GM19455 (cell line): ENCODE data around the gene GADD45G.

Experiments used
- ATAC-seq: cut with Tn5 transposase; IDR thresholded peaks from one replicate; pipeline ENCODE4 v1.9.1; 2021; ENCODE audit not compliant: unreplicated experiment

Gene GADD45G

GRCh38 chr9:89592213-89592815, 12.5 kb upstream of the GADD45G start:
- no peak for ATAC-seq

DNA sequence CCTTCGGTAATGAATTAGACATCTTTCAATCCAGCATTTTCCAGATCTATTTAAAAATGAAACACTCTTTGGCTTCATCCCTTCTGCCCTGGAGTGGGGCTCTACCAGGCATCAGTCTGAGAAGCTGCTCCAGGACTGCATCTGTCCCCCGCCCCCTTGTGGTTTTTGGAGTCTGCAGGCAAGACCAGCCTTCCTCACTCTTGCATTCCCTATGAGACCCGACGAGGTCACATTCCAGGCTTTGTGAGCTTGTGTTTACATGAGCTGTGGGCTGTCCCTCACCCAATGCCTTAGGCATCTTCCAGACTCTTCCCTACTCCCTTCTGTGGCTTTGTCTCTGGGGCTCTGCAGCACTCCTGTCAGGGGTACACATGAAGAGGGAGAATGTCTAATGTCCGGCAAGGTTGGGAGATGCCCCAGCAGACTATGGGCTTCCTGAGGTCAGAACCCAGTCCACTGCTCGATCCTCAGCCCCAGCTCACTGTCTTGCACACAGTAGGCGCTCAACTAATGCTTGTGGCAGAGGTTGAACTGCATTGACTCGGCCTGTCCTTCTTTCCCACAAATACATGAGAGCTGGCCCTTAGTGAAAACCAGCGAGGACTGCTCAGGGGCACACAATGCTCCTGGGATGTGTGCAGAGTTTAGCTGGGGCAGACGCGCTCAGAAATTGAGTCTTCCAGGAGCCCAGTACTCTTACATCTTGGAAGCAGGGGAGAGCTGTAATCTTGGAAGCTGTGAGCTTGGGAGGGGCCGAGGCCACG, 11.7 kb upstream of the GADD45G start:
- ATAC-seq = no peak

- no peak for ATAC-seq
Observed at GRCh38 chr9:89593727-89594427, 10.9 kb upstream of the GADD45G start.

DNA sequence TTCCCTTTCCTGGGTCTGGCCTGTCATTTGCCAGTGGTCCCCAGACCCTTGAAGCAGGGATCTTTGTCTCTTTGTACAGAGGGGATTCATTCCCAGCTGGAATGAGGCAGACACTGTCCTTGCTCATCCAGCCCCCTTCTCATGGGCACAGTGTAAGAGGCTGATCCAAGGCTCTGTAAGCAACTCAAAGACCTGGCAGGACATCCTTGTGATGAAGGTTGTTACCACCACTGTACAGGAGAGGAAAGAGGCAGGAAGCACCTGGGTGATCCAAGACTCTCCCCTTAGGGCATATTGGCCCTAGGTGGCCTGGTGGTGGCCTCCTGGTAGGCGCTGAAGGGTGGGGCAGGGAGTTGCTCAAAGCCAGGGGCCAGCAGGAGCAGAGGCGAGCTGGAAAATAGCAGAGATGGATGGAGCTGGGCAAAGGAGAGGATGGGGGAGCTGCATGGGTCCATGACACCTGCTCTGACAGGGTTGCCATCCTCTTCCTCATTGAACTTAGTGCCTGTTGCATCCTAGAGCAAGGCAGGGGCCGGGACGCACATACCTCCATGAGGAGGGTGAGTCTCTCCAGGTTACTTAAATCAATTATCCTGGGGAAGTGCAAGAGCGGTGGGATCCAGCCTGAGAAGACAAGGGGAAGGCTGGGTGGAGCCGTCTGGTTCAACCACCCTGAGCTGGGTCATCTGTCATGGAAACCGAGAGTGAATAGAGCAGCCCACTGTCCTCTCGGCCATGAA, 9.8 kb upstream of the GADD45G start:
- no peak for ATAC-seq

GRCh38 chr9:89595646-89596045, 9.2 kb upstream of the GADD45G start:
- ATAC-seq = no peak

DNA sequence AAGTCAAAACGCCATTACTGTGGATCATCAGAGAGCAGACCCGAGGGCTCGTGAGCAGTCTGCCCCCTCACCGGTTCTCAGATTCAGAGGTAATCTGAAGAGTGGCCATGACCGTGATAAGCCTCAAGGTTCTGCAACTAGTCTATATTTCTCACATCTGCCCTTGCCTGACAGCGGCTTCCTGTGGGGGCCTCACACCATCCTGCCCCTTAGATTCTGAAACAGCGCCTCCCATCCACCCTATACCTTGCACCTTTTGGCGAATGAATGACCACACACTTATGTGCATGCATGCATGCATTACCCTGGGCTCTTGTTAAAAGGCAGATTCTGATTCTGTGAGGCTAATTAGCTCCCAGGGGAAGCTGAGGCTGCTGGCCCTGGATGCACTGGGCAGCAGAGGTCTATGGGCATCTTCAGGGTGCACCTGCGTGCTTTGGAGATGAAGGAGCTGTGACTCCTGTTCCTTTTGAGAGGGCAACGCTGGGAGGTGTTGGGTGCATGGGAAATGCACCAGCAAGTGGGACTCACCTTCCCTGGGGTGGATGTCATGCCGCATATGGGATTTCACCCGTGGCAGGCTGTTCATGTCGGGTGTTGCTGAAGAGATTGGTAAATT, 7.8 kb upstream of the GADD45G start:
- no peak for ATAC-seq

- no peak for ATAC-seq
Observed at GRCh38 chr9:89597711-89598362, 7.0 kb upstream of the GADD45G start.

DNA sequence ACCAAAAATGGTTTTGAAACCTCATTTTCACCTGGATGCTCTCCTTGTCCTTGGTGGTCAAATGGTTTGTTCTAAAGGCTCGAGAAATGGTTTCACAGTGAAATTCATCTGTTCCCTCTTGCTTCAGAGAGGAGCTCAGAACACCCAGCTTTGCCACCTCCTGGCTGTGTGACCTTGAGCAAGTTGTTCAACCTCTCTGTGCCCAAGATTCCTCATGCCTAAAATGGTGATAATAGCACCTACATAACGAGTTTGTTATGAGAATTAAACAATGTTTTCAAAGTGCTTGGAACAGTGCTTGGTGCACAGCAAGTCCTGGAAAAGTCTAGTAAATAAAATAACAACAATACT, 6.5 kb upstream of the GADD45G start:
- ATAC-seq = no peak

DNA sequence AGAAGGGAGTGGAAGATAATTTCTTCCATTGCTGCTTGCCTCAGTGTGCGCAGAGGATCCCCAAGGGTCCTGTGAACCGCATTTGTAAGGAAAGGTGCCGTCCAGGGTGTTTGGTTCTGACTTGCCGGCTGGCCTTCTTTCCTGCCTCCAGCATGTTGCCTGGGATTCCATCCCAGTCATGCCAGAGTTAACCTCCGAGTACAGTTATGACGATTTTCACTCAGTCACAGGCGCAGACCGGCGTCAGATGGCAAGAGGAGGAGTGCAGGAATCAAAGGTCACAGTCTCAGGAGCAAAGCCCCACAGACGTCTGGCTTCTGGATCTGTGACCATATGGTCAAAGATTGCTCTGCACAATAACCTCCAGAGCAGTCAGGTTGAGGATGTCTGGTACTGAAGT, 5.9 kb upstream of the GADD45G start:
- ATAC-seq = no peak

GRCh38 chr9:89600831-89601230, 4.0 kb upstream of the GADD45G start:
- no peak for ATAC-seq

DNA sequence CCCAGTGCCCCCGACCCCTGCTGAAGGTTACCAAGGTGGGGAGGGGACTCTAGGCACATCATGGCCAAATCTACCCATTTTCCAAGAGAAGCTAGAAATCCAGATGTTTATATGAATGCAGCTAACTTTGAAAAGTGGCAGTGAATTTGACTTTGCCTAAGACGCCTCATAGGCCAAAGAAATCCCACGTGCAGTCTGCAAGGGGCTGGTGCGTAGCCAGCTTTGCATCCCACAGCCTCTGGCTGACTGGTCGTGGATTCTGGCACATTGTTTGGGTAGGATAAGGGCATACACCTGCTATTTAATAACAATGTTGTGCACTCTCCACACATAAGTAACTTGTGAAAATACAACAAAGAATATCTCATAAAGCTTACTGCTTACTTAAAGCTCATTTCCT, 3.5 kb upstream of the GADD45G start:
- ATAC-seq = no peak

- ATAC-seq = no peak
Observed at GRCh38 chr9:89601856-89602562, 2.8 kb upstream of the GADD45G start.

DNA sequence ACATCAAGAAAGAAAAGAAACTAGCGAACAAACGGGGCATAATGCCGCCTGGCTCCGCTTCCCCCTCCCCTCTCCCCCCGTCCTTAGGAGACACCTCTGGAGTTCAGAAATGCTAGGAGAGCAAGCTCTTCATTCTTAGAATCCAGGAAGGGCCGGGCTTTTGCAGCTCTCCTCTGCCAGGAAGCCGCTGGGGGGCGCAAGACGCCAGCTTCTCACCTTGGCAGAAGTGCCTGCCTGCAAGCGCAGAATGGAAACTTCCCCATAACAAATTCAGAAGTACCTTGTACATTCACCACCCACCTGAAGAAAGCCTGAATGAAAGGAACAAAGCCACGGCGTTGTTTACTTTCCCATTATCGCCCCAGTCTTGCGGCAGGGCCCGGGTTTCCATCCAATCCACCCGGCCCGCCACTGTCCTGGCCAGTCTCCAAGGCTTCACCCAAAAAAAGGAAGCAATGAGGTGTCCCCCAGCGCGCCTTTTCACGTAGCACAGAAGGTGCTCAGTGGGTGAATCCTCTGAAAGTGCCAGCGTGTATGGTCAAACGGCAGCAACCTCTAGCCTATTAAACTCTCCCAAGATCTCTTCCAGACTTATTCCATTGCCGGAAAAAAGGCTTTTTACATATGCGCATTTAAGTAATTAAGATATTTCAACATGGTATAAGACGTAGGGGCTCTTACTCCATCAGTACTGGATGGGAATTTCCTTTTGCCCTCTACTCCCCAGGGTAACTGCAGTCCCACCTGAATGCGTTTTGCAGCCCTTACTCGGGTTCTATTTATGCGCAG, 1.6 kb upstream of the GADD45G start:
- no peak for ATAC-seq

DNA sequence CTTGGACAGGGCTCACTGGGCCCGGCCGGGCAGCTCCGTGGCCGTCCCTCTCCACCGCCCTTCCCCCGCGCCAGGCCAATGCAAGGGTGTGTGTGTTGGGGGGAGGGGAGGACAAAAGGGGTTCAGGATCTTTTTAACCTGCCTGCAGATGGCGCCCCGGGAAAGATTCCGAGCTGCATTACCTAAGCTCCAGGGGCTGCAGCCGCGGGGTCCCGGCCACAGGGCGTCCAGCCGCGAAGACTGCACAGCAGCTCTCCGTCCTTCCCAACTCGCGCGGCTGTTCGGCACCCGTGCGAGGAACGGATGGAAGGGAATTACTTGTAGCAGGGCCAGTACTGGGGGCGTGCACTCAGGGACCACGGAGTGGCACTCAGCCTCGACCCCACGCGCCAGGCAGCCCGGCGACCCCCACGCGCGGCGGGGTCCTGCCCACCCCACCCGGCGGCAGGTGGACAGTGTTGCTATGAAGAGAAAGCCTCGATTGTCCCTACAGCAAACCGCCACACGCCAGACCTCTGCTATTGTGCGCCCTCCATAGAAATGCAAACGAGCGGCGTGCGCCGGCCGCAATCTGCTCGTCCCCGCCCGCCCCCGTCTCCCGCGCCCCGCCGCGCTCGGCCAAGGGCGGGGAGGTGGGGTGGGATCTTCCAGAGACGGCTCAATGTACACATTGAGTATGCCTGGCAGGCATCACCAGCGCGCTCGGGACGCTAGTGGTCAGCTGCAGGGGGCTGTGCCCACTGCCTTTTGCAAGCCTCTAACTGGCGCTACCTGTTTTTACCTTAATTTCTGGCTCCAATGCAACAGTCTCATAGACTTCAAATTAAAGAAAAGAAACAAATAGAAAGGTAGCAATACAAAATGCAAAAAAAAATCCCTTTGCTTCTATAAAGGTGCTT, 796 bp upstream of the GADD45G start:
- no peak for ATAC-seq

DNA sequence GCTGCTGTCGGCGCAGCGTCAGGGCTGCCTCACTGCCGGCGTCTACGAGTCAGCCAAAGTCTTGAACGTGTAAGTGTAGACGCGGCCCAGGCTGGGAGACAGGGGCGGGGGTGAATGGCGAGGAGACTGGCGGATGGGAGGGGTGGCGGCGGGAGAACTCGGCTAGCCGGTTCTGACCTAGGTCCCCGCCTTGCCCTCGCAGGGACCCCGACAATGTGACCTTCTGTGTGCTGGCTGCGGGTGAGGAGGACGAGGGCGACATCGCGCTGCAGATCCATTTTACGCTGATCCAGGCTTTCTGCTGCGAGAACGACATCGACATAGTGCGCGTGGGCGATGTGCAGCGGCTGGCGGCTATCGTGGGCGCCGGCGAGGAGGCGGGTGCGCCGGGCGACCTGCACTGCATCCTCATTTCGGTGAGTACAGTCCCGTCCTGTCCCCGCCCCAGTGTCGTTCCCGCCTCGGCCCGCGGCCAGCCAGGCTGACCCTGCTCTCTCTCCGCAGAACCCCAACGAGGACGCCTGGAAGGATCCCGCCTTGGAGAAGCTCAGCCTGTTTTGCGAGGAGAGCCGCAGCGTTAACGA, 745 bp downstream of the GADD45G start:
- ATAC-seq = no peak

DNA sequence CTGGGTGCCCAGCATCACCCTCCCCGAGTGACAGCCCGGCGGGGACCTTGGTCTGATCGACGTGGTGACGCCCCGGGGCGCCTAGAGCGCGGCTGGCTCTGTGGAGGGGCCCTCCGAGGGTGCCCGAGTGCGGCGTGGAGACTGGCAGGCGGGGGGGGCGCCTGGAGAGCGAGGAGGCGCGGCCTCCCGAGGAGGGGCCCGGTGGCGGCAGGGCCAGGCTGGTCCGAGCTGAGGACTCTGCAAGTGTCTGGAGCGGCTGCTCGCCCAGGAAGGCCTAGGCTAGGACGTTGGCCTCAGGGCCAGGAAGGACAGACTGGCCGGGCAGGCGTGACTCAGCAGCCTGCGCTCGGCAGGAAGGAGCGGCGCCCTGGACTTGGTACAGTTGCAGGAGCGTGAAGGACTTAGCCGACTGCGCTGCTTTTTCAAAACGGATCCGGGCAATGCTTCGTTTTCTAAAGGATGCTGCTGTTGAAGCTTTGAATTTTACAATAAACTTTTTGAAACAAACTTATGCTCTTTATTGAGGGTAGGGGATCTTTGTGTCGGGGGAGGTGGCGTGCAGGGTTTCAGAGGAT, 1.3 kb downstream of the GADD45G start:
- no peak for ATAC-seq

- no peak for ATAC-seq
Observed at GRCh38 chr9:89606624-89607311, 2.0 kb downstream of the GADD45G start.
